Renal cortex interstitium (tissue), 11 donors: ENCODE results near the gene ZDHHC14. TPM values are rescaled to one million over a fixed set of nuclear protein-coding genes. Genes with fewer than 3 reads are reported as not detected.

Source experiments
- DNase-seq, 11 donors: peaks; one replicate each; pipeline ENCODE4 v3.0.0-alpha.2; 2013; ENCODE audit warnings: low read depth in 9 of 11, low spot score in 4 of 11; ENCODE audit errors: extremely low read depth in 1 of 11
- polyA plus RNA-seq, 3 donors: library from polyadenylated mRNA; unstranded; fragments of 120-200 nt; gene quantifications; one replicate each; pipeline ENCODE4 v1.2.1, GENCODE V29; 2013; ENCODE audit not compliant: insufficient read length in 3 of 3

Gene ZDHHC14
- polyA plus RNA-seq, 3 donors = 14.8 to 22.4 (median 17.9) TPM

DNA sequence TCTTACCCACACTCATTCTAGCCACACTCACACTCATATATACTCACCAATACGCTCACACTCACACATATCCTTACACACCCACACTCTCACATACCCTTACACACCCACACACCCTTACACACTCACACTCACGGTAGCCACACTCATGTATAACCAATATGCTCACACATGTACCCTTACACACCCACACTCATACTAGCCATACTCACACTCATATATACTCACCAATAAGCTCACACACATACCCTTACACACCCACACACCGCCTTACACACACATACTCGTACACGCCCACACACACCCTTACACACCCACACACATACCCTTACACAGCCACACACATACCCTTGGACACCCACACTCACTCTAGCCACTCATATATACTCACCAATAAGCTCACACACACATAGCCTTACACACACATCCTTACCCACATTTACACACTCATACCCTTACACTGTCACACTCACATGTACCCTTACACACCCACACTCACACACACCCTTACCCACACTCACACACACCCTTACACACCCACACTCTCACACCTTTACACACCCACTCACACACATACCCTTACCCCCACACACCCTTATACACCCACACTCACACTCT lies 249.6 kb downstream of the ZDHHC14 start:
- no peak for DNase-seq

DNA sequence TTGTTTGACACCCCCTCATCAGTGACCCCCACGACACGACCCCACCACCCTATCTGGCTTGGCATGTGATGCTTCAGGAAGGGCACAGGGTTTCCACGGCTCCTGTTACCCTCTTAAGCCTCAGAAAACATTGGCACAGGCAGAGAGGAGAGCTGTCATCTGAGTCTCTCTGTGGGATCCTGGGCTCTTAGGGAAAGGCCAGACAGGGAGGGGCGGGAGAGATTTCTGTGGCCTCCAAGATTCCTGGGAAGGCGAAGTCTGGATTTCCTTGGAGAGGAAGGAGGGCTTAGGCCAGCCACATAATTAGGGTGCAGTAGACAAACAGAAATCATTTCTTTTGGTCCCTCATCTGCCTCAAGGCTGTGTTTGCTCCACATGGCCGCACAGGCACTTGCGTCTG lies 250.4 kb downstream of the ZDHHC14 start:
- no peak for DNase-seq

DNA sequence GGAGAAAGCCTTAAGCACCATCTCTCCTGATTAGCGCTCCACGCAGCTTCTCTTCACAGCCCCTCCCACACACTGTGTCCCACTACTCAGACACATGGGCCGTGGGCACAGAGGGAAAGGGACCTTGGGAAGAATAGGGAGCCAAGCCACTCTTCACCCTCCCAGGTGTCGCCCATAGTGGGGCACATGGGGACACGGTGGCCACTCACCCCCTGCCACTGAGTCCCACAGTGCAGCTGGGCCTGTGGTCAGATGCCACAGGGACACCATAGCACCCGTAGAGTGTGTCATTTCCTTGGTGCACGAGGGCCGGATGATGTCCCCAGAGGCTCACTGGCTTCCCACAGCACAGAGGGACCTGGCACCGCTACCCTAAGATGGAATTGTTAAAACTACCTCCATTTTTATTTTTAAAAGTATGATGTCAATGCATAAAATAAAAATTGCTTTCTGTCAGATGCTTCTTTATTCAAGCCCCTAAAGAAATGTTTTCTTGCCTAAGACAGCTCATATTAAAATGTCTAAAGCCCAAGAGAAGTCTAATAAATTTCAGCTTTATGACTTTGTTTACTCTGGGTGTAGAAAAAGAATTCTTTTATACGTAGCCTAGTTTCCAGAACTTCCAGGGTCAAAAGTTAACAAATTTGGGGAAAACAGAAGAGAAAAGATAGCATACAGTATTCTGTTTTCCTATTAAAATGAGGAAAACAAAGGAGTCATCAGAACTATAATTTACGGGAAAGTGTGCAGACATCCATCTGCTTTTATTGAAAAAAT lies 251.0 kb downstream of the ZDHHC14 start:
- DNase-seq = peak in 2 of 11 donors; percentile 41 to 58

DNA sequence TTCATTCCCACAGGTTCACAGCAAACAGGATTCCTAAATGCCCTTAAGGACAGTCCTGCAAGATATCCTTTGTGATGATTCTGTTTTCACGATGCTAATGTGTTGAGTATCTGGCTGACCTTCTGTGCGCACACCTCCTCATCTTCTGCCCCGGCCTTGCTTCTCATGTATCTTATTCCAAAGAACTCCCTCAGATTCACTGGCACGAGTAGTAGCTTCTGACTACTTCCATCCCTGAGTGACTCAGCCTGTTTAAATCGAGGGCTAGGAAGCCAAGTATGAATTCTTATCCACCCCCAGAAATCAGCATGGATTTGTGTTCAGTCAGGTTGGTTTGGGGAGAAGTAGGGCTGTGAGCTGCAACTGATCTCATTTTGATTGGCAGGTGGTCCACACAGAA lies 251.8 kb downstream of the ZDHHC14 start:
- DNase-seq = no peak

DNA sequence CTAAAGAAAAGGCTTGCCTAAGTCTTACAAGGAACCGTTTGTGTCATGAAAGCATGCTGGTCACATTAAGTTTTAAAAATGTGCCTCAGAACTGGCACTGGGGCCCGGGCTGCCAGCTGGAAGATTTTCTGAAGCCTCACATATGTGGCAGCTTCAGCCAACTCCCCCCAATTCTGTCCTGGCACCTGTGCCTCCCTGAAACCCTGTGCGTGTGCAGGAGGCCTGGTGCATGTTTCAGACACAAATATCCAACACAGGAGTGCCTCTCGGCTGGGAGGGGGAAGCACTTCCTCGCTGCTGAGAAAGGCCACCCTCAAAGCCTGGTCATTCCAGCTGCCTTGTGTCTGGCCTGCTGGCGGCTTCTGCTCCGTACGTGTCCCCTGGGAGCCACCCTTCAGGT lies 253.6 kb downstream of the ZDHHC14 start:
- no peak for DNase-seq

DNA sequence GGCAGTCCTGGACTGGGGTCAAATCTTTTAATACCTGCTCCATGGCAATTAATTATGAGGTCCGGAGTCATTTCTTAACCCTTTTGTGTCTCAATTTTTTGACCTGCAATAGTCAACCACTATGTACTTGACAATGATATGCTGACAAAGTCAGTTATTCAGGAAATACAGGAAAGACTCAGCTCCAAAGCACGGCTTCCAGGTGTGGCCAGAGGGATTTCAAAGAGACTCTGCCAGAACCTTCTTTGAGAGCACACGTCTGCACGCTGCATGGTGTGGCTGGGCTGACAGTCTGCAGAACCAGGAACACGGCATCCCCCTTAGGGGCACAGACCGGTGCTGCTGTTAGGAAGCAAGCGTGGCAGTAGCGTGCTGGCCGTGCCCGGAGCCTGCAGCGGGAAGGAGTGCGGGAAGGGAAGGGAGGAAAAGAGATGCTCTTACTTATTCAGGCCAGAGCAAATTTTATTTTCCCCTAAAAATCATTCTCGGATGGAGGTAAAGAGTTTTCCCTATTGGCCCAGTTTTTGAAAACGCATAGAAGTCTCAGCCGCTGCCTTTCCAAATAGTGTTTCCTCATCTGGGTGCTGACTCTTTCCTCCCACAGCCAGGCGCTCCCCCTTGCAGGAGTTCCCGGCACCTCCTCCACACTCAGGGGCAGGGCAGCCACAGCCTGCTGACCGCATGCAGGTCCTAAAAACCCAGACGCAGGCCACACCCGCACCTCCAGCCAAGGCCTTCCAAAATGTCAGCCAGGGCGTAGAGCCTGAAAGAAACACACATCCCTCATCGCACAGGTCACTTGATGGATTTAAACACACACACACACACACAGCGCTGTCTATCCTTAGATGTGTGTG lies 254.6 kb downstream of the ZDHHC14 start:
- DNase-seq = no peak

DNA sequence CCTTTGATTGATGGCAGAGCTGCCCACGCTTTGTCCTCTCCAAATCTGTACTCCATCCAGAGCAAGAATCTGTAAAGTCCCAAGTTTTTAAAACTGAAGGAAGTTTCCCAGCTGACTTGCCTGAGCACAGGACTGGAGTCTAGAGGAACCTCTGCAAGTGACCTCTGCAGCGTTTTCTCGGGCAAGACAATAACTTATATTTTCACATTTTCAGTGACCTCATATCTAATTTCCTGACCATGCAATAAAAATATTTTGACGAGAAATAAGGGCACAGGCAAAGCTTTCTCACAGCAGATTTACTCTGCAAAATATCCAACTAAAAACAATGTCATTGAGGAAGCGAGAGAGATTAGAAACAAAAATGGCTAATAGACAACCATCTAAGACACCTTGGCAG lies 256.5 kb downstream of the ZDHHC14 start:
- no peak for DNase-seq

DNA sequence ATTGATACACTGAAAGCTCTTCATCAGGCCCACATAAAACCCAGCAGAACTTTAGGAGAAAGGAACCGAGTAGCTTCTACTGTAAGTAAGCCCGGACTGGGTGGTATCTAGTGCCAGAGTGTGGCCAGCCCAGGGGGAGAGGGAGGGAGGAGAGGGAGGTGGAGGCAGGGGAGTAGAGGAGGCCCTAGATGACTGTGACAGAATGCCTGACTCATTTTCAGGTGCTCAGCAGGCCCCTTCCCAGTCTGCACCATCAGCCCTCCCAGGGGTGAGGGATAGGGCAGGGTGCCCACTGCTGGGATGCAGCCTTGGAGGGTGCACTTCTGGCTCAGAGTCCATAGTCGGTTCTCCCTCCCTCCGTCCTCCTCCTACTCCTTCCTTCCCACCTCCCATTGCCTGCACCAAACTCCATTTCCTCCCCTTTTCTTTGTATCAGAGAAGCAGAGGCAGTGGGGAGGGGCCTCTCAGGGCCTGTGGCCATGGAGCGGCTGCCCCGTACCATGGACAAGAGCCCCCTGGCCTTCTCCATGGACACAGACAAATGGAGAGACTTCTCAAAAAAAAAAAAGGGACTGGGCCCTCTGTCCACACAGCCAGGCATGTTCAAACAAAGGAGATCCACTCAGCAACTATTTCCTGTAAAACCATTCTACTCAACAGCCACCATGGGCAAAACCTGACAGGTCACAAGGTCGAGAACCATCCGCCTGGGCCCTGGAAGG lies 257.1 kb downstream of the ZDHHC14 start:
- DNase-seq = no peak

DNA sequence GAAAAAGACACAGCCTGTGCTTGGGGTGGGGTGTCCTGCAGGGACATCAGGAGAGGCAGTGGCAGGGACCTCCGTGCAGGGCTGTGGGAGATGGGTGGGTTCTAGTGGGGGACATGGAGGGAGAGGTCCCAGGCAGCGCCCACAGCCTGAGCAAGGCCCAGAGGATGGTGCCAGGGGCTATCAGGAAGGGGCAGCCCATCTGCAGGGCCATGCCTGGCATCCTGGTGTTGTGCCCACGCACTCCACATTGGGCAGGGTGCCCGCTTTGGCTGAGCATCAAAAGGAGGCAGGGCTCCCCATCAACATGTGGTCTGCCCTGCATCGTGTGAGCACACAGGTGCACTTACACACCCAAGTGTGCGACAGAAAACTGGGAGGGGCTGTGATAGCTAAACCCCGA lies 257.8 kb downstream of the ZDHHC14 start:
- DNase-seq = no peak

DNA sequence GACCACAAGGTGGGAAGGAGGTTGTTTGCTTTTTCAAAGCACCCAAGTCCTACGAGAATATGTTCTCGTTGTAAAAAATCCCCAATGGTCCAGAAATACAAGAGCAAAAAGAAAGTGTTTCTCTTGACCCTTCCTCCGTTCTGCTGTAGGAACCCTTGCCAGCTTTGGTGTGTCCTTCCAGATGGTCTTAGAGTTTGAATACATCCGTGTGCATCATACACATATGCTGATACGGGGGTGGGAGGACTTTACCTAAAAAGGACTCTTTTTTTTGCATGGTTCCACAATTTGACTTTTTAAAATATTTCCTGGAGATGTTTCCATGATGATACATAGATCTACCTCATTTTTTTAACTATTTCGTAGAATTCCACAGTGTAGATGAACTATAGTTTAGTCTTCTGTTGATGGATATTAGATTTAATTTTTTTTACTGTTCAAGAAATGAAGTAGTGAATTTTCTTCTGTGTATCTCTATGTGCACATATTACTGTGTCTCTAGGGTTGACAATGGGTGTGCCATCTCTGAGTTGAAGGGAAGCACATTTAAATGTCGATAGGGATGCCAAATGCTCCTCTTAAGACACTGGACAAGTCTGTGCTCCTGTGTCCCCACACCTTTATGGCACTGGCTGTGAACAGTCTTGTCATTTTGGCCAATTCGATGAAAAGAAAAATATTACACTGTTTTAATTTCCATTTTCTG lies 259.9 kb downstream of the ZDHHC14 start:
- DNase-seq = no peak

DNA sequence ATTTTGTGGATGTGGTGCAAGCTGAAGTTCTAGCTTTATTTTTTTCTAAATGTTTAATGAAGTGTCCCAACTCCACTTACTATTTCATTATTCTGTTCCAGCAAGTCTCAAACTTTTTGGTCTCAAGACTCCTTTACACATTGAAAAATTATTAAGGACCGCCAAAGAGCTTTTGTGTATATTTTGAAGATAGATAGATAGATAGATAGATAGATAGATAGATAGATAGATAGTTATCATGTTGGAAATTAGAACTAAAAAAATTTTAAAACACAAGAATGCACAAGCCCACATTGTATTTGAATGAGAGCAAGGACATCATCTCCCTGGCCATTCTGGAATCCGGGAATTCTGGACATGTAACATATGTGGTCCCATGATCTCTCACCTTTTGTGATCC lies 260.8 kb downstream of the ZDHHC14 start:
- DNase-seq = no peak

DNA sequence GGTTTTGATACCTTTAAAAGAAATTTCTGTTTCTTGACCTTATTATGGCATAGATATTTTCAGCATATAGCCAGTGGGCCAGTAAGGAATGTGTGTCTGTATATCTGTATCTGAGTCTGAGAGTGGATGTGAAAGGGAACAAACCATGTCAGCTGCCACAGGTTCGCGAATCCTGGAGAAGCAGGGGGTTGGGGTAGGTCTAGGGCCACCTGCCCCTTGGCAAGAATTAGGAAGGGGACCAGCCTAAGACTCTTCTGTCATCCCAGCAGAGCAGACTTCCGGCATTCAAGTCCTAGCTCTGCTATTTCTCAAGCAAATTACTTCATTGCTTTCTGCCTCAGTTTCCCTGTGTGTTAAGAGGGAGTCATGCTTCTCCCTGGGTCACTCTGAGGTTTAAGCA lies 261.7 kb downstream of the ZDHHC14 start:
- no peak for DNase-seq

DNA sequence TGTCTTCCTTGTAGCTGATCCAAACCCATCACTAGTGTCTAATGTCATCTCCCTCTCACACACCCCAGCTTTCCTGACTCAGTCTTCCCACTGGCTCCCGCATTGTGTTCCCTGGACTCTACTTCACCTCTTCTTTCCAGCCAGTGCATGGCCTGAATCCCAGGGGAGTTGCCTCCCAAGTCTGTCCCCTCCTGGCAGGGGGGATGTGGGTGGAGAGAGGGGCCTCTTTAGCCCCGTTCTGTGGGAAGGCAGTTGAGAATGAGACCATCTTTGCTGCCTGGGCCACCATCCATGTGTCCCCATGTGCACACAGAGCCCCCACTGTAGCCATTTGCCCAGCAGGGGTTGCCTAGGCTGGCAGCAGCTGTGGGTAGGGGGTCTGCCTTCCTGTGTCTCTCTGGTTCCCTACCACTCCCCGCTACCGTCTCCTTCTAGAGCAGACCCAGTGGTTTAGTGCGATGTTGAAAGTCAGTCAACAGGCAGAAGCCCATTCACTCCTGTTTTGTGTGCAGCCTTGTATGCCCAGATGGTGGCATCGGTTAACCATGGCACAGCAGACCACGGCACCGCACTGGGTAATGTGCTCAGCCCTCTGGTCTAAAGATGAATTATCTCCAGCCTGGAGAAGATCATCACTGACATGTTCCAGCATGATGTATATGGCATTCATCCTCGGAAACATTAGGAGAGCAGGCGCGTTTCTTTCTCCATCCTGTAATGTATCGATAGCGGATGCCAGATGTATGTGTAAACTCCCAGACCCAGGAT lies 263.2 kb downstream of the ZDHHC14 start:
- no peak for DNase-seq

DNA sequence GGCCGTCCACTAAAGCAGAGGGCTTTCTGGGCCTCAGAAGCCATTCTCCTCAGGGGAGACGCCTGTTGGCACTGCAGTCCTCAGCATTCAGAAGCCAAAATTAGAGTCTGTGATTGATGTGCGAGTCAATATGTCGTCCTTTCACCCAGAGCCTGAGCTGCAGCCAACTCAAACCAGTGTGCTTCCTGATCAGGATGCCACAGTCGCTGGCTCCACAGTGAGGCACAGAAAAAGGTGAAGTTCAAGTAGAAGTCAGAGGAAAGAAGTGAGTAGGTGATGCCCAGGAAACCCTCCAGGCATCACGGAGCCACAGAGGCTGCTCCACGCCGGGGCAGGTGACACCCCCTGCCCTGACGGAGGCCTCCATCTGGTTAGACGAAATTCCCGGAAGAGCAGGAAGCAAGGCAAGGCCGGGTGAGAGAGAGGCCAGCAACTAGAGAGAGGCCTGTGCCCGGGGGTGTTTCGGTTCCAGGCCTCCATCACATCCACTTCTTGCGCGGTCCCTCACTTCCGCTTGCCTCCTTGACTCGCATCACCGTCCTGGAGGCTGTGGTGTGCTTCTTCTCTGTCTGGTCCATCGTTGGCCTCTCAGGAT lies 264.3 kb downstream of the ZDHHC14 start:
- no peak for DNase-seq

DNA sequence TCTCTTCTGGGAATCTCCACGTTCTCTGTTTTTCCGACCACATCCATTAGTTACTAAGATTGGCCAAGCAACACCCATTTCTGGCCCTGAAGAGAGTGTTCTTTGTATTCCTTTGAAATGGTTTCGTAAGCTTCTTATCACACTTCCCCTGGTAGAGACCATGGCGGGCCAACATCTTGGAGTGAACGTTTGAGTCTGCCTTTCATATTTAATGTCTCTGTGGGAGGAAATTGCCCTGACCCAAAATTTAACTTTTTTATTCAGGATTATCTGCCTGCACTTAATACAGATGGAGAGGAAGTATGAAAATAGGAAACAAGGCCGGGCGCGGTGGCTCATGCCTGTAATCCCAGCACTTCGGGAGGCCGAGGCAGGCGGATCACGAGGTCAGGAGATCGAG lies 265.0 kb downstream of the ZDHHC14 start:
- no peak for DNase-seq

DNA sequence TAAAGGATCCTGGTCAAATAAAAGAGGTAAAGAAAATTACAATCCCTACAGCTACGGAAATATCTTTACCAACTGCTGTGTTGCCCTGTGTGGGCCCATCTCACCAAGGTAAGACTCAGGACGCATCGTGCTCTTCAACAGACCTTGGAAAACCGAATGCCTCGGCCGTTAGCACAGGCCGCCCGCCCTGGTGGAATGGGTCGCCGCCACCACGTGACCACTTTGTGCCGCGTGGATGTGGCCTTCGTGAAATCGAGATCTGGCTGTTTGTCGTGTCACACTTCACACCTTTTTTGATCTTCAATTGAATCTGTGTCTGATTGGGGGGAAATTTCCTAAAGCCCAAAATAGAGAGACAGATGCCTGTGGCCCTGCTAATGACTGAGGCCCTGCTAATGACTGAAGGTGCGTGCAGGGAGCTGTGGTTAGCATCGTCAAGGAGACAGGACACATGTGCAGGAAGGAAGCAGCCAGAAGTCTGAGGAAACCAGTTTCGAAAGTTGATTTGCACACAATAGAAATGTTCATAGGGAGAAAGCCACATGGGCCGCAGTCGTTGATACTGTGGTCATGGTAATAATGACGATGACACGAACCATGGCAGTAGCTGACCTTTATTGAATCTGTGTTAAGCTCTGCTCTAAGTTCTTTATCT lies 266.4 kb downstream of the ZDHHC14 start:
- DNase-seq = no peak

DNA sequence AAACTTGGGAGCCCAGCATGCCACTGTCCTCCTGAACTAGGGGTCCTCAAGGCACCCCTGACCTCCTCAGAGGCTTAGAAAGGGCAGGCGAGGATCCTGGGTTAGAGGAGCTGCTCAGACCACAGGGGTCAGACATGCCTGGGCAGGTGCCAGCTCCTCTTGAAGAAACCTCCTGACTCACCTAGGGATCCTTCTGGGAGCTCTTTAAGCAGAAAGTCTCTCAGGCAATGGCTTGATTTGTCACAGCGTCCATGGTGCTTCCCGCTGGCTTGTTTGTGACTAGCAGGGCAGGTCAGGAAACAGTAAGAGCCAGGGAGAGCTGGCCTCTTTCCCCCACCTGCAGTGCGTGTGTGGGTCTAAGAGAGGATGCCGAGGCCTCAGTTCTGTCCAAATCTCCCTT lies 267.6 kb downstream of the ZDHHC14 start:
- no peak for DNase-seq
